Cardiac septum (tissue), 1 donor: ENCODE data around the gene ARHGEF28. TPM values are rescaled to one million over a fixed set of nuclear protein-coding genes. Genes with fewer than 3 reads are reported as not detected.

Source experiments
- DNase-seq: peaks from one replicate; pipeline ENCODE4 v3.0.0-alpha.2; 2020; ENCODE audit warnings: low spot score
- intact Hi-C: fragments of 100-400 bp; cut with DNase I; formaldehyde crosslinking; loops from one replicate; pipeline ENCODE4 v1.14.0; 2022
- total RNA-seq: library from RNA; stranded (reverse); fragmentation: NEBNext Ultra II Directional; extraction: Animal tissue kit (Norgen Biotek cat#: 25700); gene quantifications from one replicate; pipeline ENCODE4 v1.2.1, GENCODE V29; 2021
- donor health status: DM: no; HTN: no; CAD: no.

Gene ARHGEF28
- total RNA-seq, 1 donor from 2014 or later: 1.8 TPM

- intact Hi-C loops: loop anchor here (10.0 kb wide), 1 partner anchor 848 kb away; the partner anchor contains the start of gene ENC1
- DNase-seq: no peak
These were observed 170.5 kb downstream of the ARHGEF28 start for GRCh38 chr5:73796164-73797131.

DNA sequence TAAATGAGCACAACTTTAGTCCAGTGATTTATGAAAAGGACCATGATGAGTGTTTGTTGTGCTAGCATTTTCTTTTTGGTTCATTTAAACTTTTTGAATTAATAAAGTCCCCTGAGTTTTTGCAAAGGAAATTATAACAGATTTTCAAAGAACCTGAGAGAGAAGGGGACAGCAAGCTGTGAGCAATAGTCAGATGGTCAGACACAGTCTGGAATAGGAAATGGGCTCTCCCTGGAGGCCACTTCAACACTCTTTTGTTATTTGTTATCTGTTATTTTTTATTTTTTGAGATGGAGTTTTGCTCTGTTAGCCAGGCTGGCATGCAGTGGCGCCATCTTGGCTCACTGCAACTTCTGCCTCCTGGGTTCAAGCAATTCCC lies 171.1 kb downstream of the ARHGEF28 start:
- intact Hi-C loops: loop anchor here (10.0 kb wide), 1 partner anchor 848 kb away; the partner anchor contains the start of gene ENC1

DNA sequence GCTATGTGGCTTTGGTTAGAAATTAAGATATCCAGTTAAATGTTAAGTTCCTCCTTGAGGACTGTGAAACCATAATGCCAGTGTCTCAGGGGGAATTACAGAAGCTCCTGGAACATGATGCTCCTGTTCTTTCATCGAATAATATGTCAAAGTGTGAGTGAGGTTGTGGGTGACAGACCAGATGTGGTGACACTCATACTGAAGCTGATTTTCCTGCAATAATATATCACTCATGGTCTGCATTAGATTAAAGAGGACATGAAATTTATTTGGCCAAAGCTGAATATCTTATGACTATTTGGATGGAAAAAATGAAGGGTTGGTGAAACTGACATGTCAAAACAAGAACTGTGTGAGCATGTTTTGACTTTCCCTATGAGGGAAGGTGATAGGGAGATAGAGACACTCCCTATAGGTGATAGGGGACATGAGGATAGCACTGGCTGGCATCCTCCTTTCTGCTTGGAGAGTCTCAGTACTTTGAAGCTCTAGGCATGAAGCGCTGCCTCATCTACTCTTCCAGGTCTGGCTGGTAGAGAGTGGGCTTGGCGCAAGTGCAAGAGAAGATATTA lies 173.5 kb downstream of the ARHGEF28 start:
- no peak for DNase-seq
- intact Hi-C loops: loop anchor here (10.0 kb wide), 1 partner anchor 845 kb away; the partner anchor contains the start of gene ENC1

More for the DNA sequence above, 171.1 kb downstream of the ARHGEF28 start:
- no peak for DNase-seq

DNA sequence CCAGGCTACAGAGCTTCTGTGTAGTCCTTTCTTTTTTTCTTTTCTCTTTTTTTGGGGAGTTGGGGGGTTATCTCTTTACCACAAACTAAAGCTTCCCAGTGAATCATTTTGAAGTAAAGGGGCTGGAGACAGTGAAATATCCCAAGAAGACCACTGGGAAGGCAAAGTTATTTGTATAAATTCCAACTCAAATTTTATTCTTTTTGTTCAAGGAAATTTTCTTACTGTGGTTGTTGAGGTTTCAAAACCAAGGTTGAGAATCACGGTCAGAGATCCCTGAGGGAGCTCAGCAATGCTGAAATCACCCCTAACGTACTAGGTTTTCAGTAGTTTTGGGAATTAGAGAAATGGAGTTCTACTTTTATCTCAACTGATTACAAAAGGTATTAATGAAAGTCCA lies 175.7 kb downstream of the ARHGEF28 start:
- no peak for DNase-seq
- intact Hi-C loops: no loop called here

- no peak for DNase-seq
- intact Hi-C loops: no loop called here
These were observed 179.5 kb downstream of the ARHGEF28 start for GRCh38 chr5:73805449-73805848.

DNA sequence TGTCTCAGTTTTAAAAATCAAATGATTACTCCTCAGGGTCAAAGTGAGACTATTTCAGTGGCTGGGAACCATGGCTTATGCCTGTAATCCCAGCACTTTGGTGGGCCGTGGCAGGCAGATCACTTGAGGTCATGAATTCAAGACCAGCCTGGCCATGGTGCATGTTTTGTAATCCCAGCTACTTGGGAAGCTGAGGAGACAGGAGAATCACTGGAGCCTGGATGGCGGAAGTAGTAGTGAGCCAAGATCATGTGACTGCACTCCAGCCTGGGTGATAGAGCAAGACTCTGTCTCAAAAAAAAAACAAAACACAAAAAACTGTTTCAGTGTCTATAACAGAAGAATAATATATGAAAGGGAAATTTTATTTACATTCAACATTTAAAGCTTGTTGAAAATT lies 182.9 kb downstream of the ARHGEF28 start:
- intact Hi-C loops: no loop called here
- no peak for DNase-seq

DNA sequence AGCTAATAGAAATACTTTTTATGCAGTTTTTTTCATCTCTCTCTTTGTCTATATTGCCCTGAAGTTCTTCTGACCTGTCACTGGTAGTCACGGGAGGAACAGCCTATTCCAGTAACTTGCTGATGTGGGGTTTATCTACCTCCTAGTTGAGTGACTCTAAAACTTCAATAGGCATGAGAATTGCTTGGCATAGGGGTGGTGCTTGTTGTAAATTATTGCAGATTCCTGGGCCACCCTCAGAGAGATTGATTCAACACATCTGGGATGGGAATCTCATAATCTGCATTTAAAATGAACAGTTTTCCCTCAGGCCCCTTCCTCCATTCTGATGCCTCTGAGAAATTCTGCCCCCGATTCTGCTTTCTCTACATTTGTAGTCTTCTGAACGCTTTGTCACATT lies 184.4 kb downstream of the ARHGEF28 start:
- intact Hi-C loops: no loop called here
- no peak for DNase-seq

DNA sequence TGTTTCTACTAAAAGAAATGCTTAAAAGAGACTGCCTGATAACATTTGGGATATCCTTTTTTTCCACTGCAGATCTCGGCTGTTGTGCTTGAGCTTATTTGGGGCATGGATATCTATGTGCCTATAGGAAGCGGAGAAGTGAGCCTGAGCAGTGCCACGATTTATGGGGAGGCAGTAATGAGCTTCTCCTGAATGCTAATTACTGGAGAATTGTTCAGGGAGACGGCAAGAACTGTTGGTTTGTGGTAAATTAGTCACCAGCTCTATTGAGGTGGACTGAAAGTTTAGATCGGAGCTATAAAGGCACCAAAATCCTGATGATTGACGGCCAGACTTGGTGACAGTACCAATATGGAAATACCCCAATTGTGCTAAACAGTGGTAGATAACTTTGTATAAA lies 186.5 kb downstream of the ARHGEF28 start:
- intact Hi-C loops: no loop called here
- DNase-seq: no peak

- no peak for DNase-seq
- intact Hi-C loops: no loop called here
These were observed 187.1 kb downstream of the ARHGEF28 start for GRCh38 chr5:73812962-73813588.

- intact Hi-C loops: no loop called here
These were observed 188.3 kb downstream of the ARHGEF28 start for GRCh38 chr5:73814233-73814846.

GRCh38 chr5:73815631-73816030 lies 189.6 kb downstream of the ARHGEF28 start:
- no peak for DNase-seq
- intact Hi-C loops: no loop called here

More at GRCh38 chr5:73814233-73814846, 188.3 kb downstream of the ARHGEF28 start:
- no peak for DNase-seq

- intact Hi-C loops: no loop called here
- DNase-seq: no peak
These were observed 190.8 kb downstream of the ARHGEF28 start for GRCh38 chr5:73816656-73817420.

DNA sequence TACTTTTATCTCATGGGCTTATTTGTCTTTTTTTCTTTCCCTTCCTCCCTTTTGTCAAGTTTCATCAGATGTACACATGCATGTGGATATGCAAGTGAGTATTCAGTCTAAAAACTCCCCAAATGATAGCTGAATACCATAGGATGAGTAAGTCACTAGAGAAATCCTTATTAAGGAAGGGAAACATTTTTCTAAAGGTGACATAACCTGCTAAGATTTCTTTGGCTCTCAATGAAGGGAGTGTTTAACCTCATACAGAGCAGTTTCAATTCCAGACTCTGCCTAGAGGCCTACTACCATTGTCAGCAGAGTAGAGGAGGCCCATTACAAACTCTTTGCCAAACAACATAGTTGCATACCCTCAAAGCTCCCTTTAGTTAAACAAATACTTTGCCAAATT lies 192.4 kb downstream of the ARHGEF28 start:
- no peak for DNase-seq
- intact Hi-C loops: no loop called here

- intact Hi-C loops: no loop called here
These were observed 194.3 kb downstream of the ARHGEF28 start for GRCh38 chr5:73820326-73820725.

GRCh38 chr5:73821003-73821402 lies 195.0 kb downstream of the ARHGEF28 start:
- DNase-seq: no peak
- intact Hi-C loops: no loop called here

More at GRCh38 chr5:73820326-73820725, 194.3 kb downstream of the ARHGEF28 start:
- no peak for DNase-seq

DNA sequence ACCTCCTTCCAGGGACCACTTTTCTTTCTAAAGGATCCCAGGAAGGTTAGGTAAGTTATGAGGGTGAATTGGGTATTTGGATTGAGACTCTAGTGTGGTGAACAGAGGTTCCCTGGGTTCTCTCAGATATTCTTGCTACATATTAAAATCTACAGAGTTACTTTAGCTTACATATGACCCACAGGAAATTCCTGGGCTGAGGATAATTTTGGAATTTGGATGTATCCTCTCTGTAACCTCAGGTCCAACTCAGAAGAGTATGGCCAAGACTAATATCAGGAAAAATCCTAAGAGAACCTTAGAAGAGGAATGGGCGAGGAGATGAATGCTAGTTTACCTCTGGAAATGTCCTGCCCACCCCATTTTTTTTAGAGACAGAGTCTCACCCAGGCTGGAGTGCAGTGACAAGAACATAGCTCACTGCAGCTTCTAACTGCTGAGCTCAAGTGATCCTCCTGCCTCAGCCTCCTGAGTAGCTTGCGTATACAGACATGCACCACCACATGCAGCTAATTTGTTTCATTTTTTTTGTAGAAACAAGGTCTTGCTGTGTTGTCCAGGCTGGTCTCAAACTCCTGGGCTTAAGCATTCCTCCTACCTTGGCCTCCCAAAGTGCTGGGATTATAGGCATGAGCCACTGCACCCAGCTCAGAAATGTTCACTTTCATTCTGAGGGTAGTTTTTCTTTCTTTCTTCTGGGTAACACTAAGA lies 196.4 kb downstream of the ARHGEF28 start:
- no peak for DNase-seq
- intact Hi-C loops: no loop called here

DNA sequence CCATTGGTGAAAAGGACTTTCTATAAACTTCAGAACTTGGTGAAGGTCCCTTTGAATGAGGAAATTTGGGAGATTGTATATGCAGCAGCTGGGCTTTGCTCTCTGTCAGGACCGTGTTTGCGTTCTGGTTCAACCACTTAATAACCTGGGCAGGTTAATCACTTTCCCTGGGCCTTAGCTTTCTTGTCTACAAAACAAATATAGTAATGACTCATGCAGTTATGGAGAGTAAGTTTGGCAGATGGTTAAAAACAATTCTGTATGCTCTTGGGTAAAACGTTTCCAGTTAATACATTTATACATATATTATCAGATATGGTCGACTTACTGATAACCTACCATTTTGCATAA lies 197.0 kb downstream of the ARHGEF28 start:
- intact Hi-C loops: no loop called here
- DNase-seq: no peak

GRCh38 chr5:73823508-73823925 lies 197.5 kb downstream of the ARHGEF28 start:
- DNase-seq: no peak
- intact Hi-C loops: no loop called here

- DNase-seq: no peak
- intact Hi-C loops: no loop called here
These were observed 199.2 kb downstream of the ARHGEF28 start for GRCh38 chr5:73825199-73825598.
